DND-41 (cell line): ENCODE data around the gene PTPRG.

Source experiments
- ATAC-seq: fragments of 200-7000 bp; cut with Tn5 transposase; 3 replicates; pipeline ENCODE4 v1.9.1; 2021; ENCODE audit warnings: low read depth; ENCODE audit not compliant: insufficient read depth
- DNase-seq: peaks from one replicate; pipeline ENCODE4 v3.0.0-alpha.2; 2020
- H2AFZ ChIP-seq: 2 replicates; pipeline ENCODE4 v1.6.0; 2012; ENCODE audit warnings: low read depth, low read length
- H3K27ac ChIP-seq: 2 replicates; pipeline ENCODE4 v1.5.1; 2012; ENCODE audit warnings: low read length, inconsistent platforms
- H3K27me3 ChIP-seq: fragments of 200-600 bp; sonication (generic); 2 replicates; pipeline ENCODE4 v1.6.0; 2012; ENCODE audit warnings: low read length, mild to moderate bottlenecking, inconsistent platforms; ENCODE audit not compliant: insufficient read depth, poor library complexity
- H3K36me3 ChIP-seq: 2 replicates; pipeline ENCODE4 v1.5.1; 2012; ENCODE audit warnings: low read length, inconsistent platforms; ENCODE audit not compliant: insufficient read depth
- H3K4me1 ChIP-seq: 2 replicates; pipeline ENCODE4 v1.5.1; 2012; ENCODE audit warnings: mild to moderate bottlenecking, low read length; ENCODE audit not compliant: insufficient read depth
- H3K4me2 ChIP-seq: 2 replicates; pipeline ENCODE4 v1.6.0; 2012; ENCODE audit warnings: mild to moderate bottlenecking, moderate library complexity, low read length, inconsistent platforms; ENCODE audit not compliant: insufficient read depth
- H3K4me3 ChIP-seq, 2 experiments: fragments of 200-600 bp in 1 of 2; shearing (Covaris generic) in 1 of 2; 2 replicates each; pipeline ENCODE4 v1.5.1; 2012 to 2016; ENCODE audit warnings: inconsistent platforms in 2 of 2, low read length in 2 of 2, mild to moderate bottlenecking in 2 of 2, low read depth in 1 of 2, moderate library complexity in 1 of 2
- H3K79me2 ChIP-seq: 2 replicates; pipeline ENCODE4 v1.6.0; 2012; ENCODE audit warnings: low read length, inconsistent platforms; ENCODE audit not compliant: insufficient read depth
- H3K9ac ChIP-seq: 2 replicates; pipeline ENCODE4 v1.6.0; 2012; ENCODE audit warnings: low read depth, mild to moderate bottlenecking, inconsistent platforms, low read length, moderate library complexity
- H3K9me3 ChIP-seq: 2 replicates; pipeline ENCODE4 v1.5.1; 2012; ENCODE audit warnings: low read length, moderate library complexity, mild to moderate bottlenecking, inconsistent platforms; ENCODE audit not compliant: insufficient read depth, severe bottlenecking
- H4K20me1 ChIP-seq: 2 replicates; pipeline ENCODE4 v1.6.0; 2012; ENCODE audit warnings: low read length; ENCODE audit not compliant: insufficient read depth
- CTCF ChIP-seq: IDR thresholded peaks from 2 replicates; pipeline ENCODE4 v1.5.1; 2012; ENCODE audit warnings: borderline replicate concordance, low read length, moderate library complexity, mild to moderate bottlenecking; ENCODE audit not compliant: poor library complexity, severe bottlenecking; ENCODE audit errors: extremely low read depth
- EZH2 ChIP-seq: IDR thresholded peaks from 3 replicates; pipeline ENCODE4 v1.6.1; 2012; ENCODE audit warnings: borderline replicate concordance, low read depth, mild to moderate bottlenecking, moderate library complexity, low read length, inconsistent platforms; ENCODE audit not compliant: severe bottlenecking

The PTPRG gene

GRCh38 chr3:62210011-62210410 is 648.6 kb downstream of the PTPRG start:
- DNase-seq (no peak), ATAC-seq (no peak)
- Histone ChIP-seq H3K79me2 (no peaks in the 10 kb centered on the region), H3K4me2 (no peak overlapping the region), H4K20me1 (no peaks in the 10 kb centered on the region), H3K4me3 (no peak overlapping the region), H3K9ac (no peak overlapping the region), H3K9me3 (no peaks in the 10 kb centered on the region), H3K27ac (no peak overlapping the region), H3K36me3 (no peaks in the 10 kb centered on the region), H3K4me1 (no peaks in the 10 kb centered on the region), H2AFZ (no peak overlapping the region), H3K27me3 (no peaks in the 10 kb centered on the region)
- TF ChIP-seq CTCF (no peak), EZH2 (no peak)

- TF ChIP-seq CTCF (no peak), EZH2 (no peak)
- Histone ChIP-seq H3K4me2 (no peak overlapping the region), H3K9ac (no peak overlapping the region), H3K27me3 (no peaks in the 10 kb centered on the region), H2AFZ (no peak overlapping the region), H3K4me3 (no peak overlapping the region), H3K4me1 (no peaks in the 10 kb centered on the region), H3K36me3 (no peaks in the 10 kb centered on the region), H4K20me1 (no peaks in the 10 kb centered on the region), H3K79me2 (no peaks in the 10 kb centered on the region), H3K27ac (no peak overlapping the region), H3K9me3 (no peaks in the 10 kb centered on the region)
- DNase-seq, result no peak
- ATAC-seq, result no peak
These were observed 650.5 kb downstream of the PTPRG start for GRCh38 chr3:62211675-62212429.

- no peak for ATAC-seq
- DNase-seq, result no peak
- Histone ChIP-seq H3K4me3 (no peak overlapping the region), H3K36me3 (no peaks in the 10 kb centered on the region), H4K20me1 (no peaks in the 10 kb centered on the region), H3K79me2 (no peaks in the 10 kb centered on the region), H3K4me2 (no peak overlapping the region), H3K27ac (no peak overlapping the region), H3K9me3 (no peaks in the 10 kb centered on the region), H3K9ac (no peak overlapping the region), H2AFZ (no peak overlapping the region), H3K4me1 (no peaks in the 10 kb centered on the region), H3K27me3 (no peaks in the 10 kb centered on the region)
- TF ChIP-seq EZH2, result no peak
- no peak for TF ChIP-seq CTCF
These were observed 653.5 kb downstream of the PTPRG start for GRCh38 chr3:62214850-62215249.
